ENCODE data around the gene FAAP20.

DNA sequence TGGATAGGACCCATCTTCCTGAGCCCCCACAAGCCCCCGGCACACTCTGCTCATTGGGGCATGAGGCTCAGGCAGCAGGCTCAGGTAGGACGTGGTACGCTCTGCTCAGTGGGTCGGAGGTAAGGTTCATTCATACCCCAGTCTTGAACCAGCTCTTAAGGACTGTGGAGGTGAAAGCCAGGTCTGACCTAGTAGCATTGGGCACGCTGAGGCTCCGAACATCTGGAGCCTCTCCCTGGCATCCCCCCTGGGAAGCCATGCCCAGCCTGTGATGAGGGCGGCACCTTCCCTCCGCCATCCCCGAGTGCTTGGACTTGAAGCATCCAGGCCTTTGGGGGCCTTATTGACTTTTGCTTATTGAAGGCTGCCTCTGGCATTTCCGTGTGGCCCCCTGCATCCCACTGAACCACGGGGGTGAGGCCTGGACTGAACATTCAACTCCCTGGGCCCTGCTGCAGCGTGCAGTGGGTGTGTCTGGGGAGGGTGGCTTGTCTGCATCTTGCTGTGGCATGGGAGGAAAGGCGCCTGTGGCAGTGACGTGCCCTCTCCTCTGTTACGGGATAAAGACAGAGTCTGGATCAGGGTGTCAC is 50.0 kb downstream of the FAAP20 start:
- TF ChIP-seq POLR2A (IDR thresholded peaks at IDR 0.05) (no peak), CTCF (IDR thresholded peaks at IDR 0.05) (no peak)
